ENCODE results near the gene DNM3. TPM values are rescaled to one million over a fixed set of nuclear protein-coding genes. Genes with fewer than 3 reads are reported as not detected.

Gene DNM3
- total and polyA plus RNA-seq, 2 of the 8 experiments (the other 6 are each of a cell fraction or from before 2014, with no cell fraction given), result 2.0 to 8.5 TPM

DNA sequence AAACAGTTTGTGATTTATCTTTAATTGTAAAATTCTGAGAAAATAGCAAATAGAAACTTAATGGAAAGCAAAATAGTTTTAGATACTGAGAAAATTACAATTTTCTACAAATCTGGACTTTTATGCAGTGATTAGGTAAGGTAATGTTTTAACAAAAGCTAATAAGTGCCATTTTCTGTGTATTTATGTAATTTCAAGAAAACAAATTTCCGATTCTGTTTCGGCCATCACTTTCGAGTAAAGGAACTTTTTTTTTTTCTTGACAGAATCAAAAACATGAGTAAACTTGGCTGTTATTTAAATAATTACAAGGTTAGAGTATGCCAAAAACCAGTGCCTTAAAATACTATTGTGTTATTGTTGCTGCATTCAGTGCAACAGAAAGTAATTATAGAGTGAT, 298.8 kb downstream of the DNM3 start:
- no peaks in the 10 kb centered on the region for H3K27me3 ChIP-seq (replicated peaks in 1 of 4; ENCODE audit: control insufficient read depth in 3 of 4, extremely low read depth in 1 of 4, insufficient read depth in 3 of 4, low read length in 3 of 4)
- H2BK12ac ChIP-seq (ENCODE audit: low read depth, low read length), result no peak overlapping the region
- H3K36me3 ChIP-seq (ENCODE audit: control insufficient read depth in 2 of 4, insufficient read depth in 4 of 4, low read length in 3 of 4), result no peaks in the 10 kb centered on the region
- no peak for DNase-seq (ENCODE audit: low read depth in 1 of 2, low spot score in 2 of 2)
- no peak overlapping the region for H3K4me2 ChIP-seq (ENCODE audit: insufficient read depth in 1 of 2, low read depth in 2 of 2, low read length in 2 of 2)
- no peak overlapping the region for H4K5ac ChIP-seq (ENCODE audit: insufficient read length, low read depth, low read length)
- no peak overlapping the region for H3K9ac ChIP-seq (replicated peaks in 1 of 4; ENCODE audit: extremely low read depth in 1 of 4, low read depth in 3 of 4, low read length in 3 of 4)
- H4K20me1 ChIP-seq (replicated peaks in 1 of 2; ENCODE audit: control insufficient read depth in 1 of 2, insufficient read depth in 2 of 2, low read length in 2 of 2), result no peaks in the 10 kb centered on the region
- H2BK20ac ChIP-seq (ENCODE audit: low read length), result no peak overlapping the region
- H2BK5ac ChIP-seq (ENCODE audit: low read depth, low read length), result no peak overlapping the region
- no peak overlapping the region for H3K4ac ChIP-seq (replicated peaks; ENCODE audit: insufficient read length, low read depth, low read length)
- no peak overlapping the region for H2AK5ac ChIP-seq (ENCODE audit: low read depth, low read length)
- no peaks in the 10 kb centered on the region for H3K79me2 ChIP-seq (ENCODE audit: control insufficient read depth in 1 of 2, insufficient read depth in 2 of 2, low read length in 2 of 2)
- no peaks in the 10 kb centered on the region for H3K9me3 ChIP-seq (ENCODE audit: insufficient read depth in 2 of 2, low read depth in 1 of 2, low read length in 1 of 2)
- no peak overlapping the region for H3K4me3 ChIP-seq (ENCODE audit: extremely low read depth in 1 of 4, insufficient read depth in 2 of 4, low read depth in 3 of 4, low read length in 4 of 4)
- WGBS, 2 experiments (ENCODE audit: extremely low coverage in 1 of 2, insufficient coverage in 1 of 2, insufficient read length in 1 of 2, insufficient replicate concordance in 2 of 2, low coverage in 1 of 2, low lambda C conversion rate in 2 of 2, missing lambda C conversion rate in 1 of 2), result 94% methylated on average over 3 of the region's 3 CpGs; no CpG with 5 or more reads in 1 of the 2 experiments
- no peak overlapping the region for H3K23ac ChIP-seq (ENCODE audit: insufficient read length)
- H3K14ac ChIP-seq (ENCODE audit: insufficient read length), result no peak overlapping the region
- H2AFZ ChIP-seq (ENCODE audit: low read length), result no peak overlapping the region
- FAIRE-seq, result no peak
- POLR2A ChIA-PET (ENCODE audit: partially characterized antibody), result no interaction called here
- H3K18ac ChIP-seq (ENCODE audit: extremely low read depth, low read length), result no peak overlapping the region
- no peak overlapping the region for H2BK120ac ChIP-seq (replicated peaks; ENCODE audit: low read depth, low read length)
- no peak overlapping the region for H3K27ac ChIP-seq (ENCODE audit: low read depth, low read length)
- peaks cover 0 to 5% (median 0%) of the 10 kb centered on the region in 4 experiments; a peak in 1 of 7 replicates for H3K4me1 ChIP-seq (replicated peaks in 1 of 4; ENCODE audit: control insufficient read depth in 3 of 4, insufficient read depth in 4 of 4, low read length in 3 of 4)
- H3K23me2 ChIP-seq (ENCODE audit: low read depth, low read length), result no peaks in the 10 kb centered on the region
- CTCF ChIA-PET (ENCODE audit: partially characterized antibody), result interaction anchor here (0.7 to 1.6 kb wide), 3 partner anchors 11 to 258 kb away, joined by 3 to 4 read pairs (median 4); no protein-coding TSS in a partner anchor
- H4K8ac ChIP-seq (ENCODE audit: extremely low read depth, insufficient read depth, low read length), result no peak overlapping the region
- no peak overlapping the region for H2BK15ac ChIP-seq (ENCODE audit: low read length)
- H3K79me1 ChIP-seq (ENCODE audit: low read depth, low read length), result no peaks in the 10 kb centered on the region
- H4K91ac ChIP-seq (replicated peaks; ENCODE audit: insufficient read length, low read length), result no peak overlapping the region
- no peak overlapping the region for H3K56ac ChIP-seq (replicated peaks; ENCODE audit: insufficient read length, low read depth, low read length)
- no peak for TF ChIP-seq HDAC2 (IDR thresholded peaks at IDR 0.05; ENCODE audit: borderline replicate concordance in 1 of 2, low read depth in 2 of 2, low read length in 2 of 2)

All from H1 (cell line).